Lower leg skin (tissue), 3 donors: Measurements from ENCODE around the gene NAALADL2.

Source experiments
- POLR2A ChIP-seq, 2 donors: fragments of 450-650 bp; IDR thresholded peaks; one replicate each; pipeline ENCODE4 v1.6.1; 2016 to 2017; ENCODE audit warnings: antibody characterized with exemption in 2 of 2, mild to moderate bottlenecking in 1 of 2, moderate library complexity in 1 of 2
- TF ChIP-seq, protein P1 (sequence below), 3 donors: fragments of 450-650 bp; IDR thresholded peaks; one replicate each; pipeline ENCODE4 v1.5.1; 2016; ENCODE audit warnings: antibody characterized with exemption in 3 of 3, mild to moderate bottlenecking in 3 of 3, moderate library complexity in 2 of 3

DNA sequence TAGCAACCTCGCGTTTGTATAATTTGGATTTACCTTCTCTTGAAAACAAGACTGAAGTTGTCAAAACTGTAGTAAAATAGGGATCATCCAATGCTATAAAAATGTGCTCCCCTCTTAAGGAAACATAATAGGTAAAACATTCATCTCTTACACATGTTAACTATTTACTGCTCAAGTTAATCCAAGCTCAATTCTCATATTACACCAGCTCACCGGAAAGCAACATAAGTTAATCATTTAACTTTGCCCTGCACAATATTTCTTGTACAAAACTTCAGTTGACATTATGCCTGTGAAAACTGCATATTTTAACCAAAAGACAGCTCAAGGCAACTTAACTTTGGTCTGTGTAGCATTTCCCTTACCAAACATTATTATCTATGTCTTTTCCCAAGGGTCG lies 634.2 kb downstream of the NAALADL2 start:
- no peak for TF ChIP-seq POLR2A (IDR thresholded peaks at IDR 0.05)
- TF ChIP-seq, protein P1, sequence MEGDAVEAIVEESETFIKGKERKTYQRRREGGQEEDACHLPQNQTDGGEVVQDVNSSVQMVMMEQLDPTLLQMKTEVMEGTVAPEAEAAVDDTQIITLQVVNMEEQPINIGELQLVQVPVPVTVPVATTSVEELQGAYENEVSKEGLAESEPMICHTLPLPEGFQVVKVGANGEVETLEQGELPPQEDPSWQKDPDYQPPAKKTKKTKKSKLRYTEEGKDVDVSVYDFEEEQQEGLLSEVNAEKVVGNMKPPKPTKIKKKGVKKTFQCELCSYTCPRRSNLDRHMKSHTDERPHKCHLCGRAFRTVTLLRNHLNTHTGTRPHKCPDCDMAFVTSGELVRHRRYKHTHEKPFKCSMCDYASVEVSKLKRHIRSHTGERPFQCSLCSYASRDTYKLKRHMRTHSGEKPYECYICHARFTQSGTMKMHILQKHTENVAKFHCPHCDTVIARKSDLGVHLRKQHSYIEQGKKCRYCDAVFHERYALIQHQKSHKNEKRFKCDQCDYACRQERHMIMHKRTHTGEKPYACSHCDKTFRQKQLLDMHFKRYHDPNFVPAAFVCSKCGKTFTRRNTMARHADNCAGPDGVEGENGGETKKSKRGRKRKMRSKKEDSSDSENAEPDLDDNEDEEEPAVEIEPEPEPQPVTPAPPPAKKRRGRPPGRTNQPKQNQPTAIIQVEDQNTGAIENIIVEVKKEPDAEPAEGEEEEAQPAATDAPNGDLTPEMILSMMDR (IDR thresholded peaks at IDR 0.05), result no peak
